SK-N-SH treated with all-trans-retinoic acid at 6 μM for 48 hours (cell line): ENCODE measurements around the gene TMEM82.

Experiments
- ATAC-seq: fragments of 200-7000 bp; cut with Tn5 transposase; 3 replicates; pipeline ENCODE4 v1.9.1; 2020; ENCODE audit warnings: mild to moderate bottlenecking, moderate library complexity
- ARNTL ChIP-seq: fragments of 450-650 bp; formaldehyde crosslinking; IDR thresholded peaks from 2 replicates; pipeline ENCODE4 v1.5.0; 2020; ENCODE audit warnings: low read depth, mild to moderate bottlenecking, moderate library complexity, borderline replicate concordance
- BACH2 ChIP-seq: fragments of 250-450 bp; sonication (Bioruptor Pico); IDR thresholded peaks from 2 replicates; pipeline ENCODE4 v1.9.0; 2021; ENCODE audit warnings: mild to moderate bottlenecking, borderline replicate concordance
- CSDC2 ChIP-seq: fragments of 250-450 bp; sonication (Bioruptor Pico); IDR thresholded peaks from 2 replicates; pipeline ENCODE4 v1.5.0; 2020; ENCODE audit warnings: mild to moderate bottlenecking, moderate library complexity
- GLIS3 ChIP-seq: fragments of 250-450 bp; sonication (Bioruptor Pico); IDR thresholded peaks from 2 replicates; pipeline ENCODE4 v1.5.0; 2020; ENCODE audit warnings: mild to moderate bottlenecking, moderate library complexity
- ISL1 ChIP-seq: fragments of 250-450 bp; sonication (Bioruptor Pico); IDR thresholded peaks from 2 replicates; pipeline ENCODE4 v2.1.2; 2022; ENCODE audit warnings: mild to moderate bottlenecking, moderate library complexity
- OSR1 ChIP-seq: fragments of 250-450 bp; sonication (Bioruptor Pico); IDR thresholded peaks from 2 replicates; pipeline ENCODE4 v1.8.0; 2022; ENCODE audit warnings: moderate library complexity, mild to moderate bottlenecking, inconsistent platforms
- PPARA ChIP-seq: fragments of 250-450 bp; sonication (Bioruptor Pico); IDR thresholded peaks from 2 replicates; pipeline ENCODE4 v1.5.0; 2020; ENCODE audit warnings: mild to moderate bottlenecking, borderline replicate concordance
- SNAI2 ChIP-seq: fragments of 250-450 bp; sonication (Bioruptor Pico); IDR thresholded peaks from 2 replicates; pipeline ENCODE4 v1.5.0; 2020; ENCODE audit warnings: mild to moderate bottlenecking, moderate library complexity
- TCF4 ChIP-seq: fragments of 250-450 bp; sonication (Bioruptor Pico); IDR thresholded peaks from 2 replicates; pipeline ENCODE4 v1.8.0; 2021; ENCODE audit warnings: mild to moderate bottlenecking, moderate library complexity, borderline replicate concordance
- TOX ChIP-seq: fragments of 250-450 bp; sonication (Bioruptor Pico); IDR thresholded peaks from 2 replicates; pipeline ENCODE4 v1.8.0; 2021; ENCODE audit warnings: mild to moderate bottlenecking, moderate library complexity, borderline replicate concordance
- ZC3H10 ChIP-seq: fragments of 250-450 bp; sonication (Bioruptor Pico); IDR thresholded peaks from 2 replicates; pipeline ENCODE4 v1.5.1; 2021; ENCODE audit warnings: mild to moderate bottlenecking, moderate library complexity
- ZFP3 ChIP-seq: fragments of 250-450 bp; sonication (Bioruptor Pico); IDR thresholded peaks from 2 replicates; pipeline ENCODE4 v1.5.0; 2020; ENCODE audit warnings: mild to moderate bottlenecking, moderate library complexity
- ZNF565 ChIP-seq: fragments of 450-650 bp; formaldehyde crosslinking; conservative IDR thresholded peaks from 2 replicates; pipeline ENCODE4 v1.5.0; 2020; ENCODE audit warnings: low read depth, mild to moderate bottlenecking, moderate library complexity
- ZNF70 ChIP-seq: fragments of 450-650 bp; formaldehyde crosslinking; IDR thresholded peaks from 2 replicates; pipeline ENCODE4 v1.5.0; 2020; ENCODE audit warnings: mild to moderate bottlenecking, moderate library complexity
- TF ChIP-seq, protein P1 (sequence below): fragments of 250-450 bp; sonication (Bioruptor Pico); IDR thresholded peaks from 2 replicates; pipeline ENCODE4 v1.5.1; 2020; ENCODE audit warnings: low read depth, mild to moderate bottlenecking, moderate library complexity
- TF ChIP-seq, protein P2 (sequence below): fragments of 250-450 bp; sonication (Bioruptor Pico); IDR thresholded peaks from 2 replicates; pipeline ENCODE4 v1.5.0; 2020; ENCODE audit warnings: mild to moderate bottlenecking, moderate library complexity
- TF ChIP-seq, protein P3 (sequence below): fragments of 250-450 bp; sonication (Bioruptor Pico); IDR thresholded peaks from 2 replicates; pipeline ENCODE4 v1.8.0; 2021; ENCODE audit warnings: low read depth, mild to moderate bottlenecking, moderate library complexity, borderline replicate concordance
- TF ChIP-seq, protein P4 (sequence below): fragments of 250-450 bp; sonication (Bioruptor Pico); IDR thresholded peaks from 2 replicates; pipeline ENCODE4 v1.8.0; 2020; ENCODE audit warnings: mild to moderate bottlenecking, moderate library complexity, borderline replicate concordance

TMEM82 gene

DNA sequence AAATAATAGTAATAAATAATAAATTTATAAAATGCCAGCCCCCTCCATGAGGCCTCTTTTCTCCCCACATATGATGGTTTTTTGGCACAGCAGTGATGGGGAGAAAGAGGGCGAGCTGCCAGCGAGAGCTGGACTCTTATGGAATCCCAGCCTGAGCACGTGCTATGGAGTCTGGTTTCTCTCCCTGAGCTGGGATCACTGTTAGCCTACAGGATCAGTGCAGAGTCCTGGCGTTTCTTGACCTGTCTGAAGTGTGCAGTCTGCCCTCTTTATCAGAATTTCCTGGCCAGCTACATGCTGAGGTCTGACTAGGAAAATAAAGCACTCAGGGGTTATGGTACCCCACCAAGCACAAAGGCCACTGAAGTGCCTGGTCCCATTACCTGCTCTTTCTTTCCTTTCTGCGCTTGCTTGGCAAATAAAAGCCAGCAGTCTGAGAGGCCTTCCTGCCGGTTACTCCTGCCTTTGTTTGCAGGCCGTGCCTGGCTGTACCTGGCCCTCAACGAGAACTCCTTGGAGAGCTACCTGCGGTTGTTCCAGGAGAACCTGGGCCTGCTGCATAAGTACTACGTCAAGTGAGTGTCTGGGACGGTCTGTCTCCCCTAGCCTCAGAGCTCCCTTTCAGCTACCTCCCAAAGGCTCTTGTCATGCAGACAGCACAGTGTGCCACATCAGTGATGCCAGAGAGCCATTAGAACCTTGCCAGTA, 24.7 kb upstream of the TMEM82 start:
- TF ChIP-seq ZNF70 (CRISPR knock-in tag), result no peak
- TF ChIP-seq, protein P1, sequence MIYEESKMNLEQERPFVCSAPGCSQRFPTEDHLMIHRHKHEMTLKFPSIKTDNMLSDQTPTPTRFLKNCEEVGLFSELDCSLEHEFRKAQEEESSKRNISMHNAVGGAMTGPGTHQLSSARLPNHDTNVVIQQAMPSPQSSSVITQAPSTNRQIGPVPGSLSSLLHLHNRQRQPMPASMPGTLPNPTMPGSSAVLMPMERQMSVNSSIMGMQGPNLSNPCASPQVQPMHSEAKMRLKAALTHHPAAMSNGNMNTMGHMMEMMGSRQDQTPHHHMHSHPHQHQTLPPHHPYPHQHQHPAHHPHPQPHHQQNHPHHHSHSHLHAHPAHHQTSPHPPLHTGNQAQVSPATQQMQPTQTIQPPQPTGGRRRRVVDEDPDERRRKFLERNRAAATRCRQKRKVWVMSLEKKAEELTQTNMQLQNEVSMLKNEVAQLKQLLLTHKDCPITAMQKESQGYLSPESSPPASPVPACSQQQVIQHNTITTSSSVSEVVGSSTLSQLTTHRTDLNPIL, result no peak
- TF ChIP-seq PPARA (CRISPR knock-in tag), result no peak
- no peak for TF ChIP-seq CSDC2
- TF ChIP-seq, protein P2, sequence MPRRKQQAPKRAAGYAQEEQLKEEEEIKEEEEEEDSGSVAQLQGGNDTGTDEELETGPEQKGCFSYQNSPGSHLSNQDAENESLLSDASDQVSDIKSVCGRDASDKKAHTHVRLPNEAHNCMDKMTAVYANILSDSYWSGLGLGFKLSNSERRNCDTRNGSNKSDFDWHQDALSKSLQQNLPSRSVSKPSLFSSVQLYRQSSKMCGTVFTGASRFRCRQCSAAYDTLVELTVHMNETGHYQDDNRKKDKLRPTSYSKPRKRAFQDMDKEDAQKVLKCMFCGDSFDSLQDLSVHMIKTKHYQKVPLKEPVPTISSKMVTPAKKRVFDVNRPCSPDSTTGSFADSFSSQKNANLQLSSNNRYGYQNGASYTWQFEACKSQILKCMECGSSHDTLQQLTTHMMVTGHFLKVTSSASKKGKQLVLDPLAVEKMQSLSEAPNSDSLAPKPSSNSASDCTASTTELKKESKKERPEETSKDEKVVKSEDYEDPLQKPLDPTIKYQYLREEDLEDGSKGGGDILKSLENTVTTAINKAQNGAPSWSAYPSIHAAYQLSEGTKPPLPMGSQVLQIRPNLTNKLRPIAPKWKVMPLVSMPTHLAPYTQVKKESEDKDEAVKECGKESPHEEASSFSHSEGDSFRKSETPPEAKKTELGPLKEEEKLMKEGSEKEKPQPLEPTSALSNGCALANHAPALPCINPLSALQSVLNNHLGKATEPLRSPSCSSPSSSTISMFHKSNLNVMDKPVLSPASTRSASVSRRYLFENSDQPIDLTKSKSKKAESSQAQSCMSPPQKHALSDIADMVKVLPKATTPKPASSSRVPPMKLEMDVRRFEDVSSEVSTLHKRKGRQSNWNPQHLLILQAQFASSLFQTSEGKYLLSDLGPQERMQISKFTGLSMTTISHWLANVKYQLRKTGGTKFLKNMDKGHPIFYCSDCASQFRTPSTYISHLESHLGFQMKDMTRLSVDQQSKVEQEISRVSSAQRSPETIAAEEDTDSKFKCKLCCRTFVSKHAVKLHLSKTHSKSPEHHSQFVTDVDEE (CRISPR knock-in tag), result no peak
- TF ChIP-seq ZNF565 (CRISPR knock-in tag), result no peak
- no peak for TF ChIP-seq ZC3H10 (CRISPR knock-in tag)
- no peak for TF ChIP-seq ISL1 (CRISPR knock-in tag)
- TF ChIP-seq TCF4 (CRISPR knock-in tag), result no peak
- TF ChIP-seq ZFP3 (CRISPR knock-in tag), result no peak
- TF ChIP-seq TOX (CRISPR knock-in tag), result no peak
- no peak for TF ChIP-seq SNAI2 (CRISPR knock-in tag)
- TF ChIP-seq, protein P3, sequence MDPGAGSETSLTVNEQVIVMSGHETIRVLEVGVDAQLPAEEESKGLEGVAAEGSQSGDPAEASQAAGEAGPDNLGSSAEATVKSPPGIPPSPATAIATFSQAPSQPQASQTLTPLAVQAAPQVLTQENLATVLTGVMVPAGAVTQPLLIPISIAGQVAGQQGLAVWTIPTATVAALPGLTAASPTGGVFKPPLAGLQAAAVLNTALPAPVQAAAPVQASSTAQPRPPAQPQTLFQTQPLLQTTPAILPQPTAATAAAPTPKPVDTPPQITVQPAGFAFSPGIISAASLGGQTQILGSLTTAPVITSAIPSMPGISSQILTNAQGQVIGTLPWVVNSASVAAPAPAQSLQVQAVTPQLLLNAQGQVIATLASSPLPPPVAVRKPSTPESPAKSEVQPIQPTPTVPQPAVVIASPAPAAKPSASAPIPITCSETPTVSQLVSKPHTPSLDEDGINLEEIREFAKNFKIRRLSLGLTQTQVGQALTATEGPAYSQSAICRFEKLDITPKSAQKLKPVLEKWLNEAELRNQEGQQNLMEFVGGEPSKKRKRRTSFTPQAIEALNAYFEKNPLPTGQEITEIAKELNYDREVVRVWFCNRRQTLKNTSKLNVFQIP (CRISPR knock-in tag), result no peak
- TF ChIP-seq OSR1 (CRISPR knock-in tag), result no peak
- TF ChIP-seq GLIS3 (CRISPR knock-in tag), result no peak
- no peak for ATAC-seq

DNA sequence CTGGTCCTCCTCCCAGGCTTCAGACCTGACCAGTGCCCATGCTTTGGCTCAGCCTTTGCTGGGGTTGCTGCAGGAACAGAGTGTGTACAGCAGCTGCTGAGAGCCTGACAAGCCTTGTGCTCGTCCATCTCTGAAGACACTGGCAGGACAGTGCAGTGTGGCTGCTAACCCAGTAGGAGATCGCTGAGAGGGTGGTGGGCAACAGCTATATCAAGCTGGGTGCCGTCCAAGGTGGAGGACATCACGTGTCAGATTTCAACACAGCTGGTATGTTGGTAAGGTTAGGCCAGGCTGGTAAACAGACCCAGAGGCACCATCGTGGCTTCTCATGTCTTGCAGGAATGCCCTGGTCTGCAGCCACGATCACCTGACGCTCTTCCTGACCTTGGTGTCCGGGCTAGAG, 24.1 kb upstream of the TMEM82 start:
- TF ChIP-seq ZFP3 (CRISPR knock-in tag) (no peak), TOX (CRISPR knock-in tag) (no peak), ARNTL (CRISPR knock-in tag) (no peak), OSR1 (CRISPR knock-in tag) (no peak)
- TF ChIP-seq, protein P3 (CRISPR knock-in tag), result no peak
- no peak for ATAC-seq

DNA sequence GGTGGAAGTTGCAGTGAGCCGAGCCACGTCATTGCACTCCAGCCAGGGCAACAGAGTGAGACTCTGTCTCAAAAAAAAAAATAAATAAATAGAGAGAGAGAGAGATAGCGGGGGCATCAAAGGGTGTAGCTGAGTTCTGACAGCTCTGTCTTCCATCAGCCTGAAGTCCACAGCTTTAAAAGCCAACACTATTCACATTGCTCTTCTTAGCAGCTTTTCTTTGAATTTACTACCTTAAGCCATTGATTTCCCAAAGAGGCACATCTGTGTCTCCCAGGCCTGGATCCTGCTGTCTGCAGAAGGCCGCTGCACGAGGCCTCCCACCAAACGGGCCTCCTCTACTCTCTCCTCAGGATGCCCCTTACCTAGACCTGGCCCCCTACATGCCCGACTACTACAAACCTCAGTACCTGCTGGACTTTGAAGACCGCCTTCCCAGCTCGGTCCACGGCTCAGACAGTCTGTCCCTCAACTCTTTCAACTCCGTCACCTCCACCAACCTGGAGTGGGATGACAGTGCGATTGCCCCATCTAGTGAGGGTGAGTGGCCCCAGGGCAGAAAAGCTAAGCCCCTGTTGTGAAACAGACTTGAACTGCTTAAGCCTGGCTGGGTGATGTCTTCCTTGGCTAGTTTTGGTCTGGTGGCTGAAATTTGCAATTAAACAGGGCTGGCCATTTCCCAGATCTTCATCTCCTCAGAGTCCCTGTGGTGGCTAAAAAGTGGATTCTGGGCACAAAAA, 22.7 kb upstream of the TMEM82 start:
- no peak for ATAC-seq
- no peak for TF ChIP-seq ZNF70 (CRISPR knock-in tag)
- no peak for TF ChIP-seq CSDC2
- TF ChIP-seq, protein P4, sequence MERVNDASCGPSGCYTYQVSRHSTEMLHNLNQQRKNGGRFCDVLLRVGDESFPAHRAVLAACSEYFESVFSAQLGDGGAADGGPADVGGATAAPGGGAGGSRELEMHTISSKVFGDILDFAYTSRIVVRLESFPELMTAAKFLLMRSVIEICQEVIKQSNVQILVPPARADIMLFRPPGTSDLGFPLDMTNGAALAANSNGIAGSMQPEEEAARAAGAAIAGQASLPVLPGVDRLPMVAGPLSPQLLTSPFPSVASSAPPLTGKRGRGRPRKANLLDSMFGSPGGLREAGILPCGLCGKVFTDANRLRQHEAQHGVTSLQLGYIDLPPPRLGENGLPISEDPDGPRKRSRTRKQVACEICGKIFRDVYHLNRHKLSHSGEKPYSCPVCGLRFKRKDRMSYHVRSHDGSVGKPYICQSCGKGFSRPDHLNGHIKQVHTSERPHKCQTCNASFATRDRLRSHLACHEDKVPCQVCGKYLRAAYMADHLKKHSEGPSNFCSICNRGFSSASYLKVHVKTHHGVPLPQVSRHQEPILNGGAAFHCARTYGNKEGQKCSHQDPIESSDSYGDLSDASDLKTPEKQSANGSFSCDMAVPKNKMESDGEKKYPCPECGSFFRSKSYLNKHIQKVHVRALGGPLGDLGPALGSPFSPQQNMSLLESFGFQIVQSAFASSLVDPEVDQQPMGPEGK (CRISPR knock-in tag), result no peak
- TF ChIP-seq TOX (CRISPR knock-in tag), result no peak
- no peak for TF ChIP-seq ZC3H10 (CRISPR knock-in tag)
- TF ChIP-seq, protein P2 (CRISPR knock-in tag), result no peak
- TF ChIP-seq ZFP3 (CRISPR knock-in tag), result no peak
- TF ChIP-seq BACH2 (CRISPR knock-in tag), result no peak
- TF ChIP-seq, protein P1, result no peak
- TF ChIP-seq PPARA (CRISPR knock-in tag), result no peak
- no peak for TF ChIP-seq ARNTL (CRISPR knock-in tag)
- TF ChIP-seq ZNF565 (CRISPR knock-in tag), result no peak
